Adrenal gland (tissue), 5 donors: ENCODE measurements around the gene ATP9A.

Experiments used
- POLR2A ChIP-seq, 2 donors: fragments of 450-650 bp; IDR thresholded peaks; one replicate each; pipeline ENCODE4 v1.6.1; 2017; ENCODE audit warnings: antibody characterized with exemption in 2 of 2, mild to moderate bottlenecking in 2 of 2, moderate library complexity in 1 of 2
- TF ChIP-seq, protein P1 (sequence below), 6 experiments: fragments of 450-650 bp in 4 of 6; fragments of 200-600 bp in 2 of 6; sonication (generic) in 1 of 6; IDR thresholded peaks; 1 replicate in 5 of 6; 2 replicates in 1 of 6; pipeline versions ENCODE4 v1.5.1 to v1.8.0; 2016 to 2021; ENCODE audit warnings: antibody characterized with exemption in 6 of 6, mild to moderate bottlenecking in 2 of 6, moderate library complexity in 1 of 6
- donor health status: DM: no; HTN: no; CAD: no.

DNA sequence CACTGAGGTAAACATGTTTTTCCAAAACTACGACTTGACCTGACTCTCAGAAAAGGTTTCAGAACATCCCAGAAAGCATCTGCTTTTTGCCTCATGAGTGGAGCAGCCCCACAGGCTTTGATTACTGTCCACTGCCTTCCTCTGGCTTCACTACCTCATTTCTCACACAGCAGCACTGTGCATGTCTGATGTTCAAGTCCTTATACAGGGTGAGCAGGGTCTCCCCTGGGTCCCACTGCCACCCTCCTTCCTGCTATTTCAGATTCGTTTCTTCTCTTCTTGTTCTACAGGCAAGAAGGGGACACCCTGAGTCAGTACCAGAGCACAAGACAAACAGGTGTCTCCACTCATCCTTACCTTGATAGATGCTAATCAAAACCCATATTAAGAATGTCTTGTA lies 161.0 kb downstream of the ATP9A start:
- TF ChIP-seq, protein P1, sequence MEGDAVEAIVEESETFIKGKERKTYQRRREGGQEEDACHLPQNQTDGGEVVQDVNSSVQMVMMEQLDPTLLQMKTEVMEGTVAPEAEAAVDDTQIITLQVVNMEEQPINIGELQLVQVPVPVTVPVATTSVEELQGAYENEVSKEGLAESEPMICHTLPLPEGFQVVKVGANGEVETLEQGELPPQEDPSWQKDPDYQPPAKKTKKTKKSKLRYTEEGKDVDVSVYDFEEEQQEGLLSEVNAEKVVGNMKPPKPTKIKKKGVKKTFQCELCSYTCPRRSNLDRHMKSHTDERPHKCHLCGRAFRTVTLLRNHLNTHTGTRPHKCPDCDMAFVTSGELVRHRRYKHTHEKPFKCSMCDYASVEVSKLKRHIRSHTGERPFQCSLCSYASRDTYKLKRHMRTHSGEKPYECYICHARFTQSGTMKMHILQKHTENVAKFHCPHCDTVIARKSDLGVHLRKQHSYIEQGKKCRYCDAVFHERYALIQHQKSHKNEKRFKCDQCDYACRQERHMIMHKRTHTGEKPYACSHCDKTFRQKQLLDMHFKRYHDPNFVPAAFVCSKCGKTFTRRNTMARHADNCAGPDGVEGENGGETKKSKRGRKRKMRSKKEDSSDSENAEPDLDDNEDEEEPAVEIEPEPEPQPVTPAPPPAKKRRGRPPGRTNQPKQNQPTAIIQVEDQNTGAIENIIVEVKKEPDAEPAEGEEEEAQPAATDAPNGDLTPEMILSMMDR (IDR thresholded peaks at IDR 0.05) = no peak
- TF ChIP-seq POLR2A (IDR thresholded peaks at IDR 0.05) = no peak
